HG02973 (cell line): ENCODE data around the gene SRC.

Experiments
- ATAC-seq: cut with Tn5 transposase; IDR thresholded peaks from one replicate; pipeline ENCODE4 v1.9.1; 2021; ENCODE audit warnings: moderate library complexity; ENCODE audit not compliant: unreplicated experiment

Gene SRC

DNA sequence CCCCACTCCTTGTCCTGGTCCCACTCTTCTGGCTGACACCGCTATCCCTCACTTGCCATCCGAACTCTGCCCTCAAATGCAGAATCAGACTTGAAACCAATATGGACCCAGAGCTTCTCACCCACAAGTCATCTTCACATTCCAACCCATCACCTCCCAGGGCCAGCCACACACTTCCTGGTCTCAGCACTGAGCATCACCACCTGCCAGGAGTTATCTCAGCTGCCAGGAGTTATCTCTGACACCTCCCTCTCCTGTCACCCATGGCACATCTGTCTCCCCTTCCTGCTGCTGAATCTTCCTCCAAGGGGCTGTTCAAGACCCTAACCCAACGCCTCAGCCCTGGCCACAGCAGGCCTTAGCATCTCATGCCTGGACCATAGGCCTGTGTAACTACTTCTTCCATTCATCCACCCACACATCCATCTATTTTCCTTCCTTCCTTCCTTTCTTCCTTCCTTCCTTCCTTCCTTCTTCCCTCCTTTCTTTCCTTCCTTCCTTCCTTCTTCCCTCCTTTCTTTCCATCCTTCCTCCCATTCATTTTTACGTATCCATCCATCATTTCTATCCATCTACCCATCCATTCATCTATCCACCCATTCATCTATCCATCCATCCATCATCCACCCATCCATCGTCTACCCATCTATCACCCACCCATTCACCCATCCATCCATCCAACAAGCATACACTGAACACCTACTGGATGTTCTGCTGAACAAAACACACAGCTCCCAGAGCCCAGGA is 100.5 kb downstream of the SRC start:
- no peak for ATAC-seq

DNA sequence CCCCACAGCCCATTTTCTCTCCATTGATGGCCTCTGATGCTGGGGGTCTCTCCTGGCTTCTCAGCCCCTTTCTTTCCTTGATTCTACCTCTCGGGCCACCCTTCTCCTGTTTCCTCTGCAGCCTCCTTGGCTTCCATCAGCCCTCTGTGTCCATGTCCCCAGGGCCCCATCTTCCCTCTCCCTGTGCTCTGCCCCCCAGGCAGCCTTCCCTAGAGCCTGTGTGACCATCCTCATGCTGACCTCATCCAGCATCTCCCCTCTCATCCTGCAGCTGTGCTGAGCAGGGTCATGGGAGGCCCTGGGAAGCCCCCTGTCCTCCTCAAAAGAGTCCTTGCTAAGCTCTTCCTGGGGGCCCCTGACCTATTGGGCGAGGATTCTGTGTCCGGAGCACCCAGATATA is 101.7 kb downstream of the SRC start:
- ATAC-seq, result no peak

- ATAC-seq, result no peak
These were observed 103.3 kb downstream of the SRC start for GRCh38 chr20:37449276-37449675.

- no peak for ATAC-seq
These were observed 104.4 kb downstream of the SRC start for GRCh38 chr20:37450344-37450743.

DNA sequence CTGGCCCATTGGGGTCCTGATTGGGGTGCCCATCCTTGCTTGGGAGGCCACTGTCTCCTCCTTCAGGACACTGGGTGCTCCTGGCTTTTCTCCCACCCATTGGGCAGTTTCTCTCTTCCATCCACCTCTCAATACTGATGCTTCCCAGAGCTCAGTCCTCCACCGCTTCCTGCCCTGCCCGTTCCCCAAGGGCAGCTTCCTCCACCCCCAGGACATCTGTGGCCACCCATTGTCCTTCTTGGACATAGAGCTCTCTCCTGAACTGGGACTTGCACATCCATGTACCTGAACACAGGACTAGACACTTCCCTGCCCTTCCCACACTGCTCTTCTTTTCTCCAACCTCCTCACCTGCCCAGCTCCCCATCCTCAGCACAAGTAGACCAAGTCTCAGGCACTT is 105.7 kb downstream of the SRC start:
- no peak for ATAC-seq

GRCh38 chr20:37452236-37452635 is 106.3 kb downstream of the SRC start:
- no peak for ATAC-seq

GRCh38 chr20:37453288-37453687 is 107.3 kb downstream of the SRC start:
- no peak for ATAC-seq

DNA sequence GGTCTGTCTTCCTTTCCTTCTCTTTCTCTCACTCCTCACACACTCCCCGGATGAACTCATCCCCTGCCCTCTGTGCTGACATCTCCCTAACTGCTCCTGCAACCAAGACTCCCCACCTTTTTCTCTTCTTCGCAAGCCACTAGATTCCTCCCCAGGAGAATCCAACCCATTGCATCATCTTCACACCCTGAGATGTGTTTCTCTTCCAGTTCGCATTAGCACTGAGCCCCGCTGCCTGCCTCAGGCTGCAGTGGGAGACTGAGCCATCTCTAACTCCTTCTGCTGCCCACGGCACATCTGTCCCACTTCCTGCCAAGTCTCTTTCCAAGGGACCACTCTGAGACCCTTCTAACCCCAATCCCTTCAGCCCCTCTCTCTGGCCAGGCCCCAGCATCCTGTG is 107.9 kb downstream of the SRC start:
- ATAC-seq, result no peak

GRCh38 chr20:37454636-37455385 is 108.9 kb downstream of the SRC start:
- ATAC-seq, result no peak
